CD4-positive, alpha-beta T cell (primary cell): ENCODE measurements around the gene SANBR. TPM values are rescaled to one million over a fixed set of nuclear protein-coding genes. Genes with fewer than 3 reads are reported as not detected.

Experiments
- ATAC-seq: fragments of 200-7000 bp; cut with Tn5 transposase; one replicate; pipeline ENCODE4 v1.10.0; 2022; ENCODE audit warnings: mild to moderate bottlenecking; ENCODE audit not compliant: poor library complexity
- CTCF ChIA-PET: fragments of 350-600 bp; sonication (Branson Sonifier 250); formaldehyde crosslinking; loops from one replicate; lab custom pipeline; 2021; ENCODE audit warnings: antibody characterized with exemption, inconsistent platforms; lab: Charles Lee
- POLR2A ChIA-PET: fragments of 350-600 bp; sonication (Branson Sonifier 250); formaldehyde crosslinking; loops from one replicate; lab custom pipeline; 2021; ENCODE audit warnings: antibody characterized with exemption, inconsistent platforms; lab: Charles Lee
- DNase-seq, 14 experiments: peaks; one replicate each; pipeline ENCODE4 v3.0.0-alpha.2; 2013 to 2020; ENCODE audit warnings: mixed read lengths in 2 of 14
- H3K27ac ChIP-seq, 2 donors: one replicate each; pipeline versions ENCODE4 v1.5.1 to v1.7.0; 2013; ENCODE audit warnings: low read length in 2 of 2, low read depth in 1 of 2, mild to moderate bottlenecking in 1 of 2
- H3K27me3 ChIP-seq, 2 experiments: 1 replicate in 1 of 2; 2 replicates in 1 of 2; pipeline versions ENCODE4 v1.6.1 to v1.7.0; 2013; ENCODE audit warnings: low read length in 2 of 2, control low read depth in 1 of 2, mild to moderate bottlenecking in 1 of 2, moderate library complexity in 1 of 2; ENCODE audit not compliant: insufficient read depth in 2 of 2, control insufficient read depth in 1 of 2
- H3K36me3 ChIP-seq: one replicate; pipeline ENCODE4 v1.6.1; 2013; ENCODE audit warnings: low read length, control low read depth; ENCODE audit not compliant: insufficient read depth
- H3K4me1 ChIP-seq: one replicate; pipeline ENCODE4 v1.6.1; 2013; ENCODE audit warnings: low read length, control low read depth; ENCODE audit not compliant: insufficient read depth
- H3K4me3 ChIP-seq: one replicate; pipeline ENCODE4 v1.5.1; 2013; ENCODE audit warnings: mild to moderate bottlenecking, low read length, moderate library complexity
- H3K9me3 ChIP-seq, 2 experiments: 1 replicate in 1 of 2; 2 replicates in 1 of 2; pipeline versions ENCODE4 v1.6.1 to v1.7.0; 2013; ENCODE audit warnings: low read length in 2 of 2, mild to moderate bottlenecking in 2 of 2, control low read depth in 1 of 2, moderate library complexity in 1 of 2; ENCODE audit not compliant: control insufficient read depth in 1 of 2, insufficient read depth in 1 of 2
- H3K27ac Mint-ChIP-seq: one replicate; pipeline ENCODE4 v1.8.0; 2020; ENCODE audit warnings: mixed read lengths
- H3K27me3 Mint-ChIP-seq: one replicate; pipeline ENCODE4 v1.8.0; 2021; ENCODE audit warnings: mixed read lengths
- H3K36me3 Mint-ChIP-seq: one replicate; pipeline ENCODE4 v1.8.0; 2021; ENCODE audit warnings: low read depth, mixed read lengths
- H3K4me1 Mint-ChIP-seq: one replicate; pipeline ENCODE4 v1.8.0; 2021; ENCODE audit warnings: low read depth, mixed read lengths
- H3K4me3 Mint-ChIP-seq: one replicate; pipeline ENCODE4 v1.8.0; 2020; ENCODE audit warnings: mild to moderate bottlenecking, mixed read lengths
- H3K9me3 Mint-ChIP-seq: one replicate; pipeline ENCODE4 v1.8.0; 2020; ENCODE audit warnings: mixed read lengths
- CTCF ChIP-seq: fragments of 200-600 bp; IDR thresholded peaks from one replicate; pipeline ENCODE4 v1.8.0; 2022; ENCODE audit warnings: antibody characterized with exemption, mild to moderate bottlenecking
- intact Hi-C, 2 experiments: fragments of 100-400 bp; cut with DNase I in 1 of 2; cut with micrococcal nuclease in 1 of 2; formaldehyde crosslinking; loops; one replicate each; pipeline versions ENCODE4 v1.15.1 to v1.9.0; 2023 to 2025; cut with DNase I, micrococcal nuclease
- total RNA-seq, 174 experiments: library from RNA in 2 of 174; stranded (reverse) in 2 of 174; gene quantifications; one replicate each; pipeline ENCODE4 v1.2.3 and lab custom pipeline; 2021 to 2026

The SANBR gene
- total RNA-seq, 2 experiments from 2014 or later = 1.1 to 1.3 TPM

DNA sequence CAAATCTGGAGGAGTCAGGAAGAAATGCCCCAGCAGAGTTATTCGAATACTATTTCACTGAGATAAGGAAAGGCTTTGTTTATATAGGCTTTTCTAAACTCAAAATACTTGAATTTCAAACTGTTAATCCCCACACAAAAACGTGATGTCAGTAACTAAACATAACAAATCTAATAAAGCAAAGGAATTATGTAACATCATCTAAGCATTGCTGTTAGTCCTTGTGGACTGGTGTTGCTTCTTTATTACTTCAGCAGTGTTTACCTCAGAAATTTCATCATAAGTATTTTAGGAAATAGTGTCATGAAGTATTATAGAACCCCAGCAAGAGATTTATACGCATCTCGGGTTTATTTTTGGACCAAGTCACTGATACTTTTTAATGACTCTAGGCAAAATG is 19.7 kb upstream of the SANBR start:
- Histone ChIP-seq H3K36me3 (peaks cover 39% of the 10 kb centered on the region), H3K9me3 (no peaks in the 10 kb centered on the region), H3K4me1 (peaks cover 8% of the 10 kb centered on the region), H3K27ac (no peak overlapping the region), H3K4me3 (no peak overlapping the region), H3K27me3 (no peaks in the 10 kb centered on the region)
- DNase-seq (no peak), ATAC-seq (no peak)
- H3K9me3 Mint-ChIP-seq = no peaks in the 10 kb centered on the region
- CTCF ChIA-PET = no interaction called here
- POLR2A ChIA-PET = no interaction called here
- no peak for TF ChIP-seq CTCF
- no peaks in the 10 kb centered on the region for H3K27me3 Mint-ChIP-seq
- H3K27ac Mint-ChIP-seq = no peak overlapping the region
- peaks cover 22% of the 10 kb centered on the region for H3K4me1 Mint-ChIP-seq
- peaks cover 61% of the 10 kb centered on the region for H3K36me3 Mint-ChIP-seq
- no peak overlapping the region for H3K4me3 Mint-ChIP-seq
- intact Hi-C loops = no loop called here

- Histone ChIP-seq H3K27ac (no peak overlapping the region), H3K4me3 (no peak overlapping the region), H3K36me3 (peaks cover 8% of the 10 kb centered on the region), H3K27me3 (no peaks in the 10 kb centered on the region), H3K9me3 (no peaks in the 10 kb centered on the region), H3K4me1 (no peaks in the 10 kb centered on the region)
- ChIA-PET CTCF (no interaction called here), POLR2A (interaction anchor here (1.0 kb wide), 1 partner anchor 11 kb away, joined by 3 read pairs; the partner anchor contains the start of gene SANBR)
- no peak overlapping the region for H3K27ac Mint-ChIP-seq
- no peak for DNase-seq
- H3K4me3 Mint-ChIP-seq = no peak overlapping the region
- peaks cover 35% of the 10 kb centered on the region for H3K36me3 Mint-ChIP-seq
- no peak for TF ChIP-seq CTCF
- no peaks in the 10 kb centered on the region for H3K4me1 Mint-ChIP-seq
- H3K27me3 Mint-ChIP-seq = no peaks in the 10 kb centered on the region
- no peaks in the 10 kb centered on the region for H3K9me3 Mint-ChIP-seq
- intact Hi-C loops = no loop called here
- ATAC-seq = no peak
Observed at GRCh38 chr2:61055557-61055956, 10.1 kb upstream of the SANBR start.

- Histone ChIP-seq H3K27ac (no peak overlapping the region), H3K4me3 (no peak overlapping the region), H3K4me1 (no peaks in the 10 kb centered on the region), H3K27me3 (no peaks in the 10 kb centered on the region), H3K9me3 (no peaks in the 10 kb centered on the region), H3K36me3 (peaks cover 3% of the 10 kb centered on the region)
- H3K36me3 Mint-ChIP-seq = peaks cover 25% of the 10 kb centered on the region
- no peak for ATAC-seq
- H3K27me3 Mint-ChIP-seq = no peaks in the 10 kb centered on the region
- H3K9me3 Mint-ChIP-seq = no peaks in the 10 kb centered on the region
- no peaks in the 10 kb centered on the region for H3K4me1 Mint-ChIP-seq
- DNase-seq = no peak
- H3K4me3 Mint-ChIP-seq = no peak overlapping the region
- intact Hi-C loops = no loop called here
- no peak overlapping the region for H3K27ac Mint-ChIP-seq
- CTCF ChIA-PET = no interaction called here
- no peak for TF ChIP-seq CTCF
- POLR2A ChIA-PET = no interaction called here
Observed at GRCh38 chr2:61057562-61057961, 8.1 kb upstream of the SANBR start.
